T-cell (primary cell): ENCODE measurements around the gene KCTD10. TPM values are rescaled to one million over a fixed set of nuclear protein-coding genes. Genes with fewer than 3 reads are reported as not detected.
A peak's percentile ranks its signal among the peaks of the same experiment; 100 is the strongest.

Experiments
- ATAC-seq, 4 experiments: fragments of 200-7000 bp in 3 of 4; fragments of 150-1000 bp in 1 of 4; cut with Tn5 transposase; replicated peaks in 1 of 4; 1 replicate in 3 of 4; 2 replicates in 1 of 4; pipeline ENCODE4 v1.10.0; 2021; ENCODE audit warnings: moderate library complexity in 3 of 4, mild to moderate bottlenecking in 2 of 4, moderate number of reproducible peaks in 1 of 4
- CTCF ChIA-PET, 2 donors: fragments of 300-600 bp; sonication (Branson Sonifier 250); formaldehyde crosslinking; loops; one replicate each; lab custom pipeline; 2022; ENCODE audit warnings: antibody characterized with exemption in 2 of 2; lab: Charles Lee
- POLR2A ChIA-PET, 2 donors: fragments of 300-600 bp; sonication (Branson Sonifier 250); formaldehyde crosslinking; loops; one replicate each; lab custom pipeline; 2022; ENCODE audit warnings: antibody characterized with exemption in 2 of 2; lab: Charles Lee
- DNase-seq, 35 experiments: peaks; one replicate each; pipeline versions ENCODE4 v3.0.0 to v3.0.0-alpha.2; 2013 to 2023
- H3K27ac ChIP-seq: one replicate; pipeline ENCODE4 v1.5.1; 2013; ENCODE audit warnings: low read length
- H3K27me3 ChIP-seq, 2 experiments: replicated peaks in 1 of 2; 1 replicate in 1 of 2; 2 replicates in 1 of 2; pipeline versions ENCODE4 v1.6.1 to v1.7.0; 2013; ENCODE audit warnings: low read length in 1 of 2, mixed read lengths in 1 of 2; ENCODE audit not compliant: control insufficient read depth in 2 of 2, insufficient read depth in 2 of 2; ENCODE audit errors: extremely low read depth in 1 of 2
- H3K36me3 ChIP-seq, 2 donors: 1 replicate in 1 of 2; 2 replicates in 1 of 2; pipeline versions ENCODE4 v1.6.1 to v1.7.0; 2013; ENCODE audit warnings: low read length in 1 of 2; ENCODE audit not compliant: control insufficient read depth in 2 of 2, insufficient read depth in 1 of 2; ENCODE audit errors: extremely low read depth in 1 of 2
- H3K4me1 ChIP-seq, 2 experiments: 1 replicate in 1 of 2; 2 replicates in 1 of 2; pipeline versions ENCODE4 v1.6.1 to v1.7.0; 2013; ENCODE audit warnings: low read length in 2 of 2, mixed read lengths in 1 of 2; ENCODE audit not compliant: insufficient read depth in 2 of 2, control insufficient read depth in 1 of 2; ENCODE audit errors: extremely low read depth in 1 of 2
- H3K4me3 ChIP-seq, 2 donors: 1 replicate in 1 of 2; 2 replicates in 1 of 2; pipeline versions ENCODE4 v1.5.1 to v1.7.0; 2013; ENCODE audit warnings: mild to moderate bottlenecking in 2 of 2, low read length in 1 of 2, moderate library complexity in 1 of 2; ENCODE audit not compliant: control insufficient read depth in 1 of 2; ENCODE audit errors: extremely low read depth in 1 of 2
- H3K9me3 ChIP-seq: 2 replicates; pipeline ENCODE4 v1.7.0; 2013
- H3K27ac Mint-ChIP-seq, 2 donors: one replicate each; pipeline ENCODE4 v1.8.0; 2020 to 2021; ENCODE audit warnings: mild to moderate bottlenecking in 2 of 2, mixed read lengths in 2 of 2
- H3K27me3 Mint-ChIP-seq, 2 donors: one replicate each; pipeline ENCODE4 v1.8.0; 2021 to 2022; ENCODE audit warnings: mixed read lengths in 2 of 2
- H3K36me3 Mint-ChIP-seq: one replicate; pipeline ENCODE4 v1.8.0; 2021; ENCODE audit warnings: mixed read lengths
- H3K4me1 Mint-ChIP-seq, 3 donors: one replicate each; pipeline ENCODE4 v1.8.0; 2020 to 2022; ENCODE audit warnings: mixed read lengths in 3 of 3, mild to moderate bottlenecking in 1 of 3
- H3K4me3 Mint-ChIP-seq, 3 donors: one replicate each; pipeline ENCODE4 v1.8.0; 2020 to 2022; ENCODE audit warnings: mild to moderate bottlenecking in 3 of 3, mixed read lengths in 3 of 3, moderate library complexity in 3 of 3
- H3K9me3 Mint-ChIP-seq, 3 donors: one replicate each; pipeline ENCODE4 v1.8.0; 2020 to 2022; ENCODE audit warnings: mixed read lengths in 3 of 3
- WGBS: methylation state at CpG from one replicate; pipeline ENCODE4 v1.1.5; 2013; ENCODE audit warnings: missing lambda C conversion rate; ENCODE audit not compliant: insufficient coverage; 5-methylcytosine and 5-hydroxymethylcytosine counted together
- total RNA-seq, 35 experiments: library from RNA in 6 of 35; stranded (reverse) in 6 of 35; fragments of 120-200 nt in 1 of 35; gene quantifications; one replicate each; pipeline versions ENCODE4 v1.2.1 to v1.2.4 and lab custom pipeline; 2013 to 2026

KCTD10 gene
- total RNA-seq, 5 donors from 2014 or later (not counting 1 experiment from before 2014, with no cell fraction given): 28.1 to 30.8 (median 28.6) TPM

GRCh38 chr12:109464642-109465351, 12.3 kb downstream of the KCTD10 start:
- Mint-ChIP-seq H3K4me3 (no peak overlapping the region), H3K4me1 (peaks cover 45 to 62% (median 57%) of the 10 kb centered on the region in 3 donors), H3K36me3 (peaks cover 19% of the 10 kb centered on the region), H3K9me3 (no peaks in the 10 kb centered on the region), H3K27ac (no peak overlapping the region), H3K27me3 (no peaks in the 10 kb centered on the region)
- no peak overlapping the region for H3K4me3 ChIP-seq
- WGBS: 90% methylated on average over 7 of the region's 14 CpGs
- H3K9me3 ChIP-seq: no peaks in the 10 kb centered on the region
- POLR2A ChIA-PET: no interaction called here
- peaks cover 15 to 55% of the 10 kb centered on the region in 2 donors for H3K36me3 ChIP-seq
- no peak for ATAC-seq
- CTCF ChIA-PET: no interaction called here
- H3K27me3 ChIP-seq: no peaks in the 10 kb centered on the region
- H3K27ac ChIP-seq: no peak overlapping the region
- H3K4me1 ChIP-seq: peaks cover 17 to 45% of the 10 kb centered on the region in 2 experiments
- no peak for DNase-seq

DNA sequence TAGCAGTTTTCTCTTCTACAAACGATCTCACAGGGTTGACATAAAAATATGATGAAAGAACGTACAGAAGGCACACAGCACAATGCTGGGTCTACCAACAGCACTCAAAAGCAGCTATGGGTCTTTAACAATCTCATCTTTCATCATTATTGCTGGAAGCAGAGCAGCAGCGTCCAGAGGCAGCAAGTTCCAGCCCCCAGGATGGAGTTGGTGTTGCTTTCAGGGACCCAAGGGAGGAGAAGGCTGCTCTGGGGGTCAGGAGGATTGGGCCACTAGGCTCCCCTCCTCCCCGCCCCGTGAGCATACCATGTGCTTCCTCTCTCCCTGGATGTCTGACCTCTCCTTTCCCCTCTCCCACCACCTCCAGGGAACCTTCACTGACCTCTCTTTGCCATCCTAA, 13.3 kb downstream of the KCTD10 start:
- Mint-ChIP-seq H3K27me3 (no peaks in the 10 kb centered on the region), H3K36me3 (peaks cover 24% of the 10 kb centered on the region), H3K4me1 (peaks cover 45 to 61% (median 52%) of the 10 kb centered on the region in 3 donors), H3K9me3 (no peaks in the 10 kb centered on the region), H3K27ac (peak overlapping the region in 1 of 2 donors; percentile 74), H3K4me3 (peak overlapping the region in 1 of 3 donors; percentile 65)
- DNase-seq (no peak), ATAC-seq (no peak)
- whole genome bisulfite sequencing: no CpG with 5 or more reads among the region's 5 CpGs
- Histone ChIP-seq H3K36me3 (peaks cover 10 to 48% of the 10 kb centered on the region in 2 donors), H3K4me1 (peaks cover 17 to 38% of the 10 kb centered on the region in 2 experiments), H3K27me3 (no peaks in the 10 kb centered on the region), H3K4me3 (peak overlapping the region in 1 of 2 donors; percentile 7), H3K9me3 (no peaks in the 10 kb centered on the region), H3K27ac (no peak overlapping the region)
- POLR2A ChIA-PET: no interaction called here
- CTCF ChIA-PET: no interaction called here

DNA sequence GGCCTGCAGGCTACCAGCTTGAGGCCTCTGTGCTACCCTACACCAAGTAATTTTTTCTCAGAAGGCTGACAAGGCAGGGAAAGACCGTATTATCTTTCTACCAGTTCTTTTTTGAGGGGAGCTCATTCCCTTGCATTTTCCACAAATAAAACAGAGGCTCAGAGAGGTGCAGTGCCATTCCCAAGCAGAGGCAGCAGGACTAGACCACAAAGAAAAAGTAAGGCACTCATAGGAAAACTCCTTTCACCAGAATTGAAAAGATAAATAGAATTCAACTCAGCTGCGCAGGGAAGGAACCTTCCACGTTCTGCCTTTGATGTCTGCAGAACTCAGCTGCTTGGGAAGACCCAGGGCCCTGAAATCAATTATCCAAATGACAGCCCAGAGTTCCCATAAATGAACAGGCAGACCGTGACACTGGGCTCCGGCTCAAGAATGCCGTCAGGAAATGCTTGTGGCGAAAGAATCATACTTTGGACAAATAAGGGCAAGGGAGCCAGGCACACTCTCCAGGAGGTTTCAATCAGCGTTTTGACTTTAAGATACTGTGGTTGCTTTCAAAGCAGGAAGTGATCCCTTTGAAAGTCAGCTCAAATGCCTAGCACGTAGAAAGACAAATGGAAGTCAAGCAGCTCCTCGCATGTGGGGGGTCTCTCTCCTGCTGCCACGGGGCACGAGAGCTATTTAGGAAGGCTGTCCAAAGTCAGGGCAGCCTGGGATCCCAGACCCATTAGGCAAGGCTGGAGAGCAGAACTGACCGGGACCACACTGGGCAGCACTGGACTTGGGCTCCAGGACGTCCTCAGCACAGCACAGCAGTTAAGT, 14.0 kb downstream of the KCTD10 start:
- H3K27ac Mint-ChIP-seq: peak overlapping the region; percentile 28 to 74
- Histone ChIP-seq H3K9me3 (no peaks in the 10 kb centered on the region), H3K27ac (no peak overlapping the region), H3K36me3 (peaks cover 10 to 47% of the 10 kb centered on the region in 2 donors), H3K27me3 (no peaks in the 10 kb centered on the region), H3K4me3 (peak overlapping the region in 1 of 2 donors; percentile 7), H3K4me1 (peaks cover 17 to 38% of the 10 kb centered on the region in 2 experiments)
- 45% methylated on average over 11 of the region's 14 CpGs for WGBS
- H3K4me3 Mint-ChIP-seq: peak overlapping the region; percentile 10 to 65 (median 41)
- H3K36me3 Mint-ChIP-seq: peaks cover 23% of the 10 kb centered on the region
- ATAC-seq (peak; percentile 37 to 77 (median 73)), DNase-seq (peak in 1 of 35 experiments; percentile 19)
- POLR2A ChIA-PET: no interaction called here
- CTCF ChIA-PET: no interaction called here
- H3K9me3 Mint-ChIP-seq: no peaks in the 10 kb centered on the region
- H3K4me1 Mint-ChIP-seq: peaks cover 45 to 60% (median 48%) of the 10 kb centered on the region in 3 donors
- H3K27me3 Mint-ChIP-seq: no peaks in the 10 kb centered on the region

- ATAC-seq: no peak
- no peaks in the 10 kb centered on the region for H3K9me3 ChIP-seq
- WGBS: 96% methylated on average over 7 of the region's 13 CpGs
- H3K4me3 ChIP-seq: no peak overlapping the region
- ChIA-PET CTCF (no interaction called here), POLR2A (interaction anchor here in 1 of 2 donors (0.7 kb wide), 1 partner anchor 1304 kb away, joined by 3 read pairs; no protein-coding TSS in a partner anchor)
- H3K27ac ChIP-seq: no peak overlapping the region
- peaks cover 8 to 48% of the 10 kb centered on the region in 2 donors for H3K36me3 ChIP-seq
- Mint-ChIP-seq H3K4me1 (peaks cover 45 to 62% (median 48%) of the 10 kb centered on the region in 3 donors), H3K4me3 (peak overlapping the region in 1 of 3 donors; percentile 65), H3K27ac (peak overlapping the region in 1 of 2 donors; percentile 74), H3K27me3 (no peaks in the 10 kb centered on the region), H3K9me3 (no peaks in the 10 kb centered on the region), H3K36me3 (peaks cover 32% of the 10 kb centered on the region)
- peaks cover 17 to 38% of the 10 kb centered on the region in 2 experiments for H3K4me1 ChIP-seq
- no peak for DNase-seq
- H3K27me3 ChIP-seq: no peaks in the 10 kb centered on the region
Measured at GRCh38 chr12:109461846-109462756, 15.0 kb downstream of the KCTD10 start.

DNA sequence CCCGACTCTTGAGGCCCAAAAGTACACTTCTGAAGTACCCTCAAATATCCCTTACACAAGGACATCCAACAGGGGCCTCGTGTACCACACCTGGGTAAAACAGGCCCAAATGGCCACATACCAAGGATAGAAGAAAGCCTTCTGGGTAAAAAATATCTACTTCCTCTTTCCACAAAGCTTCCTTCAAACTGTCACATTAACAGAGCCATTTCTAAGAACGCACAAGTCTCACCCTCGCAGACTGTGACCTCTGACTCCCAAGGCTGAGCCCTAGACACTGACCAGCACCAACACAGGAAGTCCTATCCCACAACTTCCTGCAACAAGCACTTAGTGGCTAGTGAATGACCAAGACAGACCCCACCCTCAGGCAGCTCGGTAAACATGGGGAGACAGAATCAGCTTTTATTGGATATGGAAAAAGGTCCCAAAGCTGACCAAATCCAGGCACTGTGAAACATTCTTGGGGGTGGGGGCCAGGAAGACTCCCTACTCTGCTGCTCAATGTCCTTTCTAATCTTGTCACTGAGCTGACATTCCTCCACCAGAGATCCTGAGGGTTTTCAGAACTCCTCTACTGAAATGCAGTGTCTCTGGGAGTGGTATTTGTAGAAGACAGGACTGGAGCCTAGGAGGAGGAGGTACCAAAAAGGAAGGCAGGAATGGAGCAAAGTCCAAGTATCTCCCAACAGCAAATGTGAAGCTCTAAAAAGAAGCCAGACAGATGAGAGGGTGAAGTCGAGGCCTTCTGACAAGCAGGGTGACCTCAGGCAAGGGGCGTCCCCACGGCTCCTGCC, 15.9 kb downstream of the KCTD10 start:
- ATAC-seq: no peak
- Histone ChIP-seq H3K27ac (no peak overlapping the region), H3K36me3 (peaks cover 8 to 53% of the 10 kb centered on the region in 2 donors), H3K4me3 (no peak overlapping the region), H3K4me1 (peaks cover 17 to 36% of the 10 kb centered on the region in 2 experiments), H3K9me3 (no peaks in the 10 kb centered on the region), H3K27me3 (no peaks in the 10 kb centered on the region)
- Mint-ChIP-seq H3K9me3 (no peaks in the 10 kb centered on the region), H3K36me3 (peaks cover 40% of the 10 kb centered on the region), H3K4me1 (peaks cover 42 to 60% (median 45%) of the 10 kb centered on the region in 3 donors), H3K4me3 (no peak overlapping the region), H3K27ac (peak overlapping the region; percentile 29 to 36), H3K27me3 (no peaks in the 10 kb centered on the region)
- 84% methylated on average over 5 of the region's 8 CpGs for WGBS
- POLR2A ChIA-PET: no interaction called here
- CTCF ChIA-PET: no interaction called here
- no peak for DNase-seq
